Measurements from ENCODE around the gene KAZN. TPM values are rescaled to one million over a fixed set of nuclear protein-coding genes. Genes with fewer than 3 reads are reported as not detected.

KAZN gene
- total and polyA plus RNA-seq, 2 donors (not counting 1 experiment from before 2014, with no cell fraction given) = 3.4 to 5.0 TPM

GRCh38 chr1:14561014-14561693, 37.3 kb upstream of the KAZN start:
- Histone ChIP-seq H3K27ac (ENCODE audit: insufficient read depth, low read length) (no peak overlapping the region), H3K27me3 (ENCODE audit: control insufficient read depth, insufficient read depth, low read length) (peaks cover 2% of the 10 kb centered on the region), H3K36me3 (ENCODE audit: control insufficient read depth, insufficient read depth, low read length) (no peaks in the 10 kb centered on the region), H3K9ac (ENCODE audit: insufficient read depth, low read length) (no peak overlapping the region), H2AFZ (ENCODE audit: low read length) (no peak overlapping the region), H3K9me3 (ENCODE audit: control insufficient read depth, insufficient read depth, low read depth, low read length) (no peaks in the 10 kb centered on the region), H3K4me2 (ENCODE audit: extremely low read depth, insufficient read depth, low read length) (no peak overlapping the region), H4K20me1 (ENCODE audit: control insufficient read depth, extremely low read depth, insufficient read depth, low read length) (no peaks in the 10 kb centered on the region), H3K4me1 (ENCODE audit: control insufficient read depth, extremely low read depth, insufficient read depth, low read length) (no peaks in the 10 kb centered on the region), H3K79me2 (ENCODE audit: control insufficient read depth, insufficient read depth, low read length) (no peaks in the 10 kb centered on the region), H3K4me3 (replicated peaks in 1 of 4; ENCODE audit: control extremely low read depth in 1 of 4, insufficient read depth in 1 of 4, low read depth in 3 of 4, low read length in 4 of 4) (no peak overlapping the region)
- peak; percentile 24 to 33 for DNase-seq (ENCODE audit: low read depth in 2 of 2)
- TF ChIP-seq, protein P1, sequence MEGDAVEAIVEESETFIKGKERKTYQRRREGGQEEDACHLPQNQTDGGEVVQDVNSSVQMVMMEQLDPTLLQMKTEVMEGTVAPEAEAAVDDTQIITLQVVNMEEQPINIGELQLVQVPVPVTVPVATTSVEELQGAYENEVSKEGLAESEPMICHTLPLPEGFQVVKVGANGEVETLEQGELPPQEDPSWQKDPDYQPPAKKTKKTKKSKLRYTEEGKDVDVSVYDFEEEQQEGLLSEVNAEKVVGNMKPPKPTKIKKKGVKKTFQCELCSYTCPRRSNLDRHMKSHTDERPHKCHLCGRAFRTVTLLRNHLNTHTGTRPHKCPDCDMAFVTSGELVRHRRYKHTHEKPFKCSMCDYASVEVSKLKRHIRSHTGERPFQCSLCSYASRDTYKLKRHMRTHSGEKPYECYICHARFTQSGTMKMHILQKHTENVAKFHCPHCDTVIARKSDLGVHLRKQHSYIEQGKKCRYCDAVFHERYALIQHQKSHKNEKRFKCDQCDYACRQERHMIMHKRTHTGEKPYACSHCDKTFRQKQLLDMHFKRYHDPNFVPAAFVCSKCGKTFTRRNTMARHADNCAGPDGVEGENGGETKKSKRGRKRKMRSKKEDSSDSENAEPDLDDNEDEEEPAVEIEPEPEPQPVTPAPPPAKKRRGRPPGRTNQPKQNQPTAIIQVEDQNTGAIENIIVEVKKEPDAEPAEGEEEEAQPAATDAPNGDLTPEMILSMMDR (conservative IDR thresholded peaks at IDR 0.05 in 1 of 2, IDR thresholded peaks at IDR 0.05 in 1 of 2; ENCODE audit: low read depth in 1 of 2, low read length in 2 of 2) = no peak
- TF ChIP-seq EZH2 (IDR thresholded peaks at IDR 0.05; ENCODE audit: low read length, missing control alignments) = no peak

DNA sequence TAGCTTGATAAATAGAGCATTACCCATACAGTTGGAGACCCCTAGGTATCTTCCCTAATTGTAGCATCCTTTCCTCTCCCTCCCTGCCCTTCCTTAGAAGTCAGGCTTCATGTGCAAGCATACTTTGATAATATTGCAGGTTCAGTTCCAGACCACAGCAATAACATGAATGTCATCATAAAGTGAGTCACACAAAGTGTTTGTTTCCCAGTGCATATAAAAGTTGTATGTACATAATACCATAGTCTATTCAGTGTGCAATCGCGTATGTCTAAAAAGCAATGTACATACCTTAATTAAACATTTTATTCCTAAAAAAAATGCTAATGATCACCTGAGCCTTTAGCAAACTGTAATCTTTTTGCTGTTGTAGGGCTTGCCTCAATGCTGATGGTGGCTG, 33.4 kb upstream of the KAZN start:
- no peak for TF ChIP-seq EZH2 (IDR thresholded peaks at IDR 0.05; ENCODE audit: low read length, missing control alignments)
- TF ChIP-seq, protein P1 (conservative IDR thresholded peaks at IDR 0.05 in 1 of 2, IDR thresholded peaks at IDR 0.05 in 1 of 2; ENCODE audit: low read depth in 1 of 2, low read length in 2 of 2) = no peak
- DNase-seq (ENCODE audit: low read depth in 2 of 2) = no peak
- H3K4me1 ChIP-seq (ENCODE audit: control insufficient read depth, extremely low read depth, insufficient read depth, low read length) = no peaks in the 10 kb centered on the region
- H3K27ac ChIP-seq (ENCODE audit: insufficient read depth, low read length) = no peak overlapping the region
- H3K27me3 ChIP-seq (ENCODE audit: control insufficient read depth, insufficient read depth, low read length) = no peaks in the 10 kb centered on the region
- no peaks in the 10 kb centered on the region for H3K79me2 ChIP-seq (ENCODE audit: control insufficient read depth, insufficient read depth, low read length)
- no peak overlapping the region for H3K4me3 ChIP-seq (replicated peaks in 1 of 4; ENCODE audit: control extremely low read depth in 1 of 4, insufficient read depth in 1 of 4, low read depth in 3 of 4, low read length in 4 of 4)
- H4K20me1 ChIP-seq (ENCODE audit: control insufficient read depth, extremely low read depth, insufficient read depth, low read length) = no peaks in the 10 kb centered on the region
- no peak overlapping the region for H3K4me2 ChIP-seq (ENCODE audit: extremely low read depth, insufficient read depth, low read length)
- H3K9me3 ChIP-seq (ENCODE audit: control insufficient read depth, insufficient read depth, low read depth, low read length) = no peaks in the 10 kb centered on the region
- H2AFZ ChIP-seq (ENCODE audit: low read length) = no peak overlapping the region
- no peak overlapping the region for H3K9ac ChIP-seq (ENCODE audit: insufficient read depth, low read length)
- no peaks in the 10 kb centered on the region for H3K36me3 ChIP-seq (ENCODE audit: control insufficient read depth, insufficient read depth, low read length)

GRCh38 chr1:14567056-14567455, 31.4 kb upstream of the KAZN start:
- H3K27me3 ChIP-seq (ENCODE audit: control insufficient read depth, insufficient read depth, low read length) = no peaks in the 10 kb centered on the region
- H3K36me3 ChIP-seq (ENCODE audit: control insufficient read depth, insufficient read depth, low read length) = no peaks in the 10 kb centered on the region
- no peak overlapping the region for H3K4me2 ChIP-seq (ENCODE audit: extremely low read depth, insufficient read depth, low read length)
- no peak overlapping the region for H3K27ac ChIP-seq (ENCODE audit: insufficient read depth, low read length)
- no peak for DNase-seq (ENCODE audit: low read depth in 2 of 2)
- no peak overlapping the region for H3K9ac ChIP-seq (ENCODE audit: insufficient read depth, low read length)
- H2AFZ ChIP-seq (ENCODE audit: low read length) = no peak overlapping the region
- no peaks in the 10 kb centered on the region for H3K4me1 ChIP-seq (ENCODE audit: control insufficient read depth, extremely low read depth, insufficient read depth, low read length)
- H4K20me1 ChIP-seq (ENCODE audit: control insufficient read depth, extremely low read depth, insufficient read depth, low read length) = no peaks in the 10 kb centered on the region
- H3K9me3 ChIP-seq (ENCODE audit: control insufficient read depth, insufficient read depth, low read depth, low read length) = no peaks in the 10 kb centered on the region
- H3K4me3 ChIP-seq (replicated peaks in 1 of 4; ENCODE audit: control extremely low read depth in 1 of 4, insufficient read depth in 1 of 4, low read depth in 3 of 4, low read length in 4 of 4) = no peak overlapping the region
- TF ChIP-seq, protein P1 (conservative IDR thresholded peaks at IDR 0.05 in 1 of 2, IDR thresholded peaks at IDR 0.05 in 1 of 2; ENCODE audit: low read depth in 1 of 2, low read length in 2 of 2) = no peak
- no peak for TF ChIP-seq EZH2 (IDR thresholded peaks at IDR 0.05; ENCODE audit: low read length, missing control alignments)
- no peaks in the 10 kb centered on the region for H3K79me2 ChIP-seq (ENCODE audit: control insufficient read depth, insufficient read depth, low read length)

All from fibroblast of lung (primary cell).